Endothelial cell of umbilical vein (primary cell): Measurements from ENCODE around the gene TAF8. TPM values are rescaled to one million over a fixed set of nuclear protein-coding genes. Genes with fewer than 3 reads are reported as not detected.

Experiments
- Bru-seq: library from RNA; stranded (reverse); fragments of 400-500 nt; gene quantifications from one replicate; lab custom pipeline; 2021; lab: Mats Ljungman, UMichigan
- BruChase-seq, 2 experiments: library from RNA; stranded (reverse); fragments of 400-500 nt; gene quantifications; one replicate each; lab custom pipeline; 2021; lab: Mats Ljungman, UMichigan
- BruUV-seq: library from RNA; stranded (reverse); fragments of 400-500 nt; replicated peaks from 2 replicates; lab custom pipeline; 2021; lab: Mats Ljungman, UMichigan
- CTCF ChIA-PET: fragments of 300-600, 350-600 bp; sonication (Branson Sonifier 250); formaldehyde crosslinking; loops from one replicate; lab custom pipeline; 2021; ENCODE audit warnings: antibody characterized with exemption, inconsistent platforms; lab: Charles Lee
- POLR2A ChIA-PET: fragments of 300-600, 350-600 bp; sonication (Branson Sonifier 250); formaldehyde crosslinking; loops from one replicate; lab custom pipeline; 2021; ENCODE audit warnings: antibody characterized with exemption, inconsistent platforms; lab: Charles Lee
- DNase-seq: peaks from one replicate; pipeline ENCODE4 v3.0.0-alpha.2; 2011; ENCODE audit warnings: low read depth, low spot score
- FAIRE-seq: peaks from 2 replicates; lab custom pipeline; 2011; peaks lifted over from hg19 to GRCh38; lab: Jason Lieb, UNC
- H2AFZ ChIP-seq: 2 replicates; pipeline ENCODE4 v1.6.0; 2012; ENCODE audit warnings: low read depth, low read length, control low read depth, inconsistent platforms
- H3K27ac ChIP-seq: 2 replicates; pipeline ENCODE4 v1.5.1; 2011; ENCODE audit warnings: low read depth, mild to moderate bottlenecking, control low read depth, low read length, moderate library complexity; ENCODE audit not compliant: insufficient read depth
- H3K27me3 ChIP-seq, 2 experiments: 2 replicates each; pipeline versions ENCODE4 v1.6.0 to v1.6.1; 2011; ENCODE audit warnings: low read length in 2 of 2, mixed read lengths in 1 of 2; ENCODE audit not compliant: control insufficient read depth in 2 of 2, insufficient read depth in 2 of 2
- H3K36me3 ChIP-seq, 2 experiments: 2 replicates in 1 of 2; 3 replicates in 1 of 2; pipeline ENCODE4 v1.5.1; 2011; ENCODE audit warnings: low read length in 2 of 2, mild to moderate bottlenecking in 1 of 2, moderate library complexity in 1 of 2; ENCODE audit not compliant: control insufficient read depth in 2 of 2, insufficient read depth in 2 of 2; ENCODE audit errors: extremely low read depth in 1 of 2
- H3K4me1 ChIP-seq: 3 replicates; pipeline ENCODE4 v1.5.1; 2011; ENCODE audit warnings: mild to moderate bottlenecking, low read length; ENCODE audit not compliant: control insufficient read depth, insufficient read depth; ENCODE audit errors: extremely low read depth
- H3K4me2 ChIP-seq: 2 replicates; pipeline ENCODE4 v1.6.1; 2011; ENCODE audit warnings: low read length, control low read depth, mixed read lengths; ENCODE audit not compliant: insufficient read depth
- H3K4me3 ChIP-seq, 3 experiments: fragments of 200-600 bp in 1 of 3; sonication (generic), shearing (Covaris generic) in 1 of 3; replicated peaks in 1 of 3; 2 replicates each; pipeline ENCODE4 v1.5.1; 2011 to 2016; ENCODE audit warnings: control low read depth in 3 of 3, low read length in 3 of 3, mild to moderate bottlenecking in 2 of 3, inconsistent platforms in 1 of 3, low read depth in 1 of 3, moderate library complexity in 1 of 3; ENCODE audit not compliant: insufficient read depth in 1 of 3
- H3K79me2 ChIP-seq: 2 replicates; pipeline ENCODE4 v1.6.0; 2012; ENCODE audit warnings: low read length, inconsistent platforms; ENCODE audit not compliant: control insufficient read depth, insufficient read depth
- H3K9ac ChIP-seq: replicated peaks from 2 replicates; pipeline ENCODE3; 2011; ENCODE audit warnings: low read length, control low read depth; ENCODE audit not compliant: insufficient read depth; ENCODE audit errors: extremely low read depth
- H3K9me1 ChIP-seq: replicated peaks from 3 replicates; pipeline ENCODE4 v1.6.0; 2011; ENCODE audit warnings: mild to moderate bottlenecking, low read length; ENCODE audit not compliant: control insufficient read depth, insufficient read depth; ENCODE audit errors: extremely low read depth
- H3K9me3 ChIP-seq: replicated peaks from 2 replicates; pipeline ENCODE4 v1.5.1; 2012; ENCODE audit warnings: low read length, inconsistent platforms; ENCODE audit not compliant: control insufficient read depth, insufficient read depth
- H4K20me1 ChIP-seq: replicated peaks from 2 replicates; pipeline ENCODE3; 2011; ENCODE audit warnings: mild to moderate bottlenecking, low read length; ENCODE audit not compliant: control insufficient read depth, insufficient read depth; ENCODE audit errors: extremely low read depth
- EZH2 ChIP-seq: IDR thresholded peaks from 2 replicates; pipeline ENCODE4 v1.6.1; 2012; ENCODE audit warnings: borderline replicate concordance, low read depth, mild to moderate bottlenecking, moderate library complexity, low read length, inconsistent platforms; ENCODE audit not compliant: severe bottlenecking
- FOS ChIP-seq: IDR thresholded peaks from 2 replicates; pipeline ENCODE4 v1.6.1; 2011; ENCODE audit warnings: mild to moderate bottlenecking, low read length, moderate library complexity, borderline replicate concordance; ENCODE audit not compliant: insufficient read depth
- GATA2 ChIP-seq: IDR thresholded peaks from 2 replicates; pipeline ENCODE4 v1.7.0; 2011; ENCODE audit warnings: low read depth, mild to moderate bottlenecking, moderate library complexity, mixed read lengths, low read length; ENCODE audit not compliant: insufficient read length, insufficient read depth
- JUN ChIP-seq: IDR thresholded peaks from 2 replicates; pipeline ENCODE4 v1.6.1; 2011; ENCODE audit warnings: borderline replicate concordance, low read depth; ENCODE audit not compliant: insufficient read length, insufficient read depth
- MYC ChIP-seq: IDR thresholded peaks from one replicate; pipeline ENCODE4 v1.6.1; 2011; ENCODE audit warnings: mild to moderate bottlenecking, low read depth, low read length
- POLR2A ChIP-seq: IDR thresholded peaks from 2 replicates; pipeline ENCODE4 v1.6.1; 2012; ENCODE audit warnings: low read depth, mild to moderate bottlenecking, control low read depth, low read length
- POLR2AphosphoS5 ChIP-seq: IDR thresholded peaks from 2 replicates; pipeline ENCODE4 v1.6.1; 2012; ENCODE audit warnings: low read depth, mild to moderate bottlenecking, control low read depth, low read length, moderate library complexity; ENCODE audit not compliant: insufficient read depth
- dilution Hi-C: fragments of 300-500 bp; cut with MboI; formaldehyde crosslinking; loops from one replicate; pipeline ENCODE4 v1.15.0; 2019; ENCODE audit warnings: low sequenced_read_pairs; ENCODE audit not compliant: extremely low pct_ligation_motif_present
- intact Hi-C: fragments of 100-400 bp; cut with micrococcal nuclease; formaldehyde crosslinking; loops from one replicate; pipeline ENCODE4 v1.10.0; 2022
- long read RNA-seq: library from polyadenylated mRNA; stranded (forward); transcript quantifications from one replicate; pipeline ENCODE4 v2.0.0, GENCODE V29; 2021
- polyA minus RNA-seq, 3 experiments: library from RNA; depleted of rRNA, polyadenylated mRNA; stranded (reverse); fragments of >200 nt; gene quantifications; 1 replicate in 1 of 3; 2 replicates in 2 of 3; pipeline ENCODE4 v1.2.3, GENCODE V29; 2011
- polyA plus RNA-seq, 4 experiments: library from polyadenylated mRNA; depleted of rRNA in 3 of 4; stranded (reverse) in 3 of 4; unstranded in 1 of 4; fragments of >200 nt; gene quantifications; 2 replicates each; pipeline versions ENCODE4 v1.2.1 to v1.2.3, GENCODE V29; 2011 to 2012; ENCODE audit warnings: missing spikeins in 1 of 4
- total RNA-seq: library from RNA; stranded (reverse); gene quantifications from 2 replicates; pipeline ENCODE4 v1.2.3, GENCODE V29; 2021
- TF ChIP-seq, protein P1 (sequence below), 2 donors: IDR thresholded peaks; 1 replicate in 1 of 2; 2 replicates in 1 of 2; pipeline ENCODE4 v1.5.1; 2011; ENCODE audit warnings: low read length in 2 of 2, mild to moderate bottlenecking in 2 of 2, moderate library complexity in 2 of 2, control low read depth in 1 of 2, inconsistent platforms in 1 of 2, low read depth in 1 of 2; ENCODE audit not compliant: insufficient read depth in 1 of 2; ENCODE audit errors: extremely low read depth in 1 of 2
- TF ChIP-seq, protein P2 (sequence below): IDR thresholded peaks from 2 replicates; pipeline ENCODE4 v1.6.1; 2011; ENCODE audit not compliant: insufficient read depth, insufficient read length

TAF8 gene, protein sequence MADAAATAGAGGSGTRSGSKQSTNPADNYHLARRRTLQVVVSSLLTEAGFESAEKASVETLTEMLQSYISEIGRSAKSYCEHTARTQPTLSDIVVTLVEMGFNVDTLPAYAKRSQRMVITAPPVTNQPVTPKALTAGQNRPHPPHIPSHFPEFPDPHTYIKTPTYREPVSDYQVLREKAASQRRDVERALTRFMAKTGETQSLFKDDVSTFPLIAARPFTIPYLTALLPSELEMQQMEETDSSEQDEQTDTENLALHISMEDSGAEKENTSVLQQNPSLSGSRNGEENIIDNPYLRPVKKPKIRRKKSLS
- total RNA-seq = 32.4 and 32.9 TPM in 2 replicates
- 45.4 and 49.8 TPM in 2 replicates for polyA plus RNA-seq
- 45.1 and 47.3 TPM in 2 replicates for polyA plus RNA-seq (2011; cell fraction: cytosol; rRNA removed)
- 41.5 and 43.5 TPM in 2 replicates for polyA plus RNA-seq (2011; cell fraction: nucleus; rRNA removed)
- polyA plus RNA-seq (2012) = 14.6 and 18.3 TPM in 2 replicates
- polyA minus RNA-seq = 68.3 and 98.7 TPM in 2 replicates
- 11.0 TPM for polyA minus RNA-seq (2011; cell fraction: cytosol; rRNA and poly(A)+ RNA removed)
- 36.4 and 40.0 TPM in 2 replicates for polyA minus RNA-seq (2011; cell fraction: nucleus; rRNA and poly(A)+ RNA removed)
- Bru-seq, nascent RNA = percentile 71 among the genes with signal in this experiment
- percentile 81 among the genes with signal in this experiment for BruChase-seq, experiment 1, labeled RNA remaining after a 6-hour chase
- BruChase-seq, experiment 2, labeled RNA remaining after a 2-hour chase = percentile 81 among the genes with signal in this experiment
- long read RNA-seq, transcript TAF8-202 (5 exons, 794 nt) = major isoform, 21 of 37 reads
- long read RNA-seq, partial matches to known transcripts = 5 of 37 reads
- long read RNA-seq, other reads (novel, unspliced or antisense) = 8 of 37 reads

DNA sequence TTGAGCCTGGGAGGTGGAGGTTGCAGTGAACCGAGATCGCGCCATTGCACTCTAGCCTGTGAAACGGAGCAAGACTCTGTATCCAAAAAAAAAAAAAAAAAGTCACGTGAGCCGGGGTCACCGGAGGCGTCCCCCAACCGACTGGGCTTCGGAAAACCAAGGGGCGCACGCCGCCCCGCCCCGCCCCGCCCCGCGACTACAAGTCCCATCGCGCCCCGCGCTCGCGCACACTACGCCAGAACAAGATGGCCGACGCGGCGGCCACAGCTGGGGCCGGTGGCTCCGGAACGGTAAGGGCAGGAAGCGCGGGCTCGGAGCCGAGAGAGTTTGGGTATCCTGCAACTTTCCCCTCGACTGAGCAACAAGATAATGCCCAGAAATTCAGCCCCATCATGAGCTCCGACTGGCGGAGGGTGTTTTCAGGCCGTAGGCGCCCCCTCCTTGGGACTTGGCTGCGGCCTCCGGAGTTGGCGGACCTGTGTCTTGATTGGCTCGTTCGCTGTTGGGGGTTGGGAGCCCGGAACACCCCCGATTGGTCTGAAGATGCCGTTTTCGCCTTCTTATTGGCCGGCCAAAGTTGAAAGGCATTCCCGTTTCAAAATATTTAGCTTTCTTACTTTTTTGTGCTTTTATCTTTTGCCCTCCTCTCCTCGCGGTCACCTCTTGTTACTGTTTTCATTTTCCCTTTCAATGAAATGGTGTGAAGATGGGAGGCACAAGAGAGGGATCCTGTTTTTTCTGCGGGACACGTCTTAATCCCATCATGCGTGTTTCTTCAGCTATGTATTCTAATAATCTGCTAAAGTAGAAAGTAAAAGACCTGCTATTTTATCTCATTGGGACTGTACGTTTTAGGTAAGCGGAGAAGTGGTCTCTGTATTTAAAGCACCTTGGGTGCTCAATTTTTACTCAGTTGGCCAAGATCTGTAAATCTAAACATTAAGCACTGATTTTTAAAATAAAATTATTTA lies at the start of gene TAF8:
TSS of gene TAF8 (plus strand) at position 228 of the 971 bp plus-strand sequence. CDS start at position 246, 18 bp downstream.
- Histone ChIP-seq H3K79me2 (peaks cover 9% of the 10 kb centered on the region), H3K9me3 (no peaks in the 10 kb centered on the region), H2AFZ (peak within 1 kb of the TSS; percentile 79), H3K4me3 (peak within 1 kb of the TSS; percentile 83 to 92 (median 87)), H3K27ac (peak within 1 kb of the TSS; percentile 77), H4K20me1 (no peaks in the 10 kb centered on the region), H3K4me1 (peaks cover 31% of the 10 kb centered on the region), H3K36me3 (peaks cover 4 to 5% of the 10 kb centered on the region in 2 experiments), H3K9ac (peak within 1 kb of the TSS; percentile 86), H3K9me1 (no peaks in the 10 kb centered on the region), H3K4me2 (peak within 1 kb of the TSS; percentile 92), H3K27me3 (no peaks in the 10 kb centered on the region)
- FAIRE-seq (peak; percentile 84), DNase-seq (peak; percentile 92)
- dilution Hi-C loops = no loop called here
- BruUV-seq = TSS peak; percentile 60
- TF ChIP-seq MYC = no peak
- TF ChIP-seq, protein P1, sequence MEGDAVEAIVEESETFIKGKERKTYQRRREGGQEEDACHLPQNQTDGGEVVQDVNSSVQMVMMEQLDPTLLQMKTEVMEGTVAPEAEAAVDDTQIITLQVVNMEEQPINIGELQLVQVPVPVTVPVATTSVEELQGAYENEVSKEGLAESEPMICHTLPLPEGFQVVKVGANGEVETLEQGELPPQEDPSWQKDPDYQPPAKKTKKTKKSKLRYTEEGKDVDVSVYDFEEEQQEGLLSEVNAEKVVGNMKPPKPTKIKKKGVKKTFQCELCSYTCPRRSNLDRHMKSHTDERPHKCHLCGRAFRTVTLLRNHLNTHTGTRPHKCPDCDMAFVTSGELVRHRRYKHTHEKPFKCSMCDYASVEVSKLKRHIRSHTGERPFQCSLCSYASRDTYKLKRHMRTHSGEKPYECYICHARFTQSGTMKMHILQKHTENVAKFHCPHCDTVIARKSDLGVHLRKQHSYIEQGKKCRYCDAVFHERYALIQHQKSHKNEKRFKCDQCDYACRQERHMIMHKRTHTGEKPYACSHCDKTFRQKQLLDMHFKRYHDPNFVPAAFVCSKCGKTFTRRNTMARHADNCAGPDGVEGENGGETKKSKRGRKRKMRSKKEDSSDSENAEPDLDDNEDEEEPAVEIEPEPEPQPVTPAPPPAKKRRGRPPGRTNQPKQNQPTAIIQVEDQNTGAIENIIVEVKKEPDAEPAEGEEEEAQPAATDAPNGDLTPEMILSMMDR (IDR thresholded peaks at IDR 0.05; ENCODE audit: extremely low read depth in 1 of 2, insufficient read depth in 1 of 2, low read depth in 1 of 2, low read length in 2 of 2) = no peak
- TF ChIP-seq FOS = no peak
- peak; percentile 99 for TF ChIP-seq POLR2A
- no peak for TF ChIP-seq JUN
- TF ChIP-seq GATA2 = no peak
- TF ChIP-seq, protein P2, sequence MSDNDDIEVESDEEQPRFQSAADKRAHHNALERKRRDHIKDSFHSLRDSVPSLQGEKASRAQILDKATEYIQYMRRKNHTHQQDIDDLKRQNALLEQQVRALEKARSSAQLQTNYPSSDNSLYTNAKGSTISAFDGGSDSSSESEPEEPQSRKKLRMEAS = no peak
- TF ChIP-seq POLR2AphosphoS5 = peak; percentile 95
- TF ChIP-seq EZH2 = no peak
- intact Hi-C loops = no loop called here
- ChIA-PET POLR2A (interaction anchor here (0.6 to 0.7 kb wide), 4 partner anchors 39 to 271 kb away, joined by 3 to 4 read pairs (median 3); partner anchors contain the start of gene FRS3), CTCF (interaction anchor here (0.6 to 3.4 kb wide), 11 partner anchors 9 to 833 kb away, joined by 3 to 13 read pairs (median 5); partner anchors contain the start of genes BYSL, MED20 and TOMM6)
